Retinal pigment epithelial cell (primary cell): Measurements from ENCODE around the gene TMEM255B.

ENCODE experiments used
- DNase-seq: peaks from one replicate; pipeline ENCODE4 v3.0.0-alpha.2; 2010; ENCODE audit warnings: low read depth
- H3K4me3 ChIP-seq: 2 replicates; pipeline ENCODE4 v1.5.1; 2011; ENCODE audit warnings: mild to moderate bottlenecking, low read length, control low read depth, moderate library complexity
- CTCF ChIP-seq: conservative IDR thresholded peaks from 2 replicates; pipeline ENCODE4 v1.5.1; 2011; ENCODE audit warnings: low read depth, low read length, control low read depth, inconsistent platforms

Gene TMEM255B

GRCh38 chr13:113802761-113803160 is 43.7 kb downstream of the TMEM255B start:
- no peak for TF ChIP-seq CTCF
- DNase-seq, result no peak
- H3K4me3 ChIP-seq, result no peak overlapping the region

GRCh38 chr13:113803409-113804016 is 44.5 kb downstream of the TMEM255B start:
- DNase-seq, result no peak
- no peak for TF ChIP-seq CTCF
- no peak overlapping the region for H3K4me3 ChIP-seq

GRCh38 chr13:113804017-113804702 is 45.1 kb downstream of the TMEM255B start:
- TF ChIP-seq CTCF, result no peak

GRCh38 chr13:113804703-113805430 is 45.8 kb downstream of the TMEM255B start:
- DNase-seq, result no peak
- TF ChIP-seq CTCF, result no peak
- H3K4me3 ChIP-seq, result no peak overlapping the region

More at GRCh38 chr13:113804017-113804702, 45.1 kb downstream of the TMEM255B start:
- DNase-seq, result no peak
- H3K4me3 ChIP-seq, result no peak overlapping the region

- no peak overlapping the region for H3K4me3 ChIP-seq
- no peak for DNase-seq
- no peak for TF ChIP-seq CTCF
Observed at GRCh38 chr13:113805431-113806103, 46.5 kb downstream of the TMEM255B start.

GRCh38 chr13:113806104-113806471 is 47.1 kb downstream of the TMEM255B start:
- no peak overlapping the region for H3K4me3 ChIP-seq
- no peak for DNase-seq
- no peak for TF ChIP-seq CTCF
